ENCODE measurements around the gene THAP10. TPM values are rescaled to one million over a fixed set of nuclear protein-coding genes. Genes with fewer than 3 reads are reported as not detected.

The THAP10 gene
- total RNA-seq, 1 experiment from 2014 or later, result 4.0 TPM

DNA sequence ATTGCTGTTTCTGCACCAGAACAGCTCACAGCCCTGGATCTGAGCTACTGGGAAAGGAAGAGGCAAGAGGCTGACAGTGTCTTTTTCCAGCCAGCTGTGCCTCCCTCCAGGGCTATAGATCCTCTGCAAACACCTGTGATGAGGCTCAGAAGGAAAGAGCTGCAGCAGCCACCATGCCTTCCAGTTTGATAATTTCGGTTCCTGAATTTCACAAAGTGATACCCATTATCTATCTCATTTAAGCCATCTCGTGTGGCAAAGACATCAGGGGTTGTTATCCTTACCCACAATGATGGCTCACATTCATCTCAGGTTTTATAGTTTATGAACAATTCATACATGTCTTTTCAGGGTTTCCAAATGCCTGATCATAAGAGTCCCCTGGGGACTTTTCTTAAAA is 36.5 kb downstream of the THAP10 start:
- POLR2A ChIA-PET, result interaction anchor here (2.2 to 4.3 kb wide), 2 partner anchors 8 to 14 kb away, joined by 6 to 19 read pairs; no protein-coding TSS in a partner anchor
- H3K27ac Mint-ChIP-seq (ENCODE audit: low read depth, unreplicated experiment), result peak overlapping the region; percentile 65
- no peak overlapping the region for H3K4me3 Mint-ChIP-seq (ENCODE audit: unreplicated experiment)
- no TSS peak for BruUV-seq (replicated peaks)
- H3K36me3 Mint-ChIP-seq (ENCODE audit: insufficient read depth, unreplicated experiment), result peaks cover 8% of the 10 kb centered on the region
- peaks cover 38% of the 10 kb centered on the region for H3K4me1 Mint-ChIP-seq (ENCODE audit: insufficient read depth, unreplicated experiment)
- intact Hi-C loops (cut with micrococcal nuclease), result loop anchor here (2.0 kb wide), 1 partner anchor 37 kb away; the partner anchor contains the start of genes LRRC49 and THAP10
- no peaks in the 10 kb centered on the region for H3K9me3 Mint-ChIP-seq (ENCODE audit: unreplicated experiment)
- DNase-seq (ENCODE audit: unreplicated experiment), result no peak
- CTCF ChIA-PET, result interaction anchor here (1.3 to 4.8 kb wide), 4 partner anchors 9 to 30 kb away, joined by 3 to 30 read pairs (median 8); no protein-coding TSS in a partner anchor
- TF ChIP-seq, protein P1, sequence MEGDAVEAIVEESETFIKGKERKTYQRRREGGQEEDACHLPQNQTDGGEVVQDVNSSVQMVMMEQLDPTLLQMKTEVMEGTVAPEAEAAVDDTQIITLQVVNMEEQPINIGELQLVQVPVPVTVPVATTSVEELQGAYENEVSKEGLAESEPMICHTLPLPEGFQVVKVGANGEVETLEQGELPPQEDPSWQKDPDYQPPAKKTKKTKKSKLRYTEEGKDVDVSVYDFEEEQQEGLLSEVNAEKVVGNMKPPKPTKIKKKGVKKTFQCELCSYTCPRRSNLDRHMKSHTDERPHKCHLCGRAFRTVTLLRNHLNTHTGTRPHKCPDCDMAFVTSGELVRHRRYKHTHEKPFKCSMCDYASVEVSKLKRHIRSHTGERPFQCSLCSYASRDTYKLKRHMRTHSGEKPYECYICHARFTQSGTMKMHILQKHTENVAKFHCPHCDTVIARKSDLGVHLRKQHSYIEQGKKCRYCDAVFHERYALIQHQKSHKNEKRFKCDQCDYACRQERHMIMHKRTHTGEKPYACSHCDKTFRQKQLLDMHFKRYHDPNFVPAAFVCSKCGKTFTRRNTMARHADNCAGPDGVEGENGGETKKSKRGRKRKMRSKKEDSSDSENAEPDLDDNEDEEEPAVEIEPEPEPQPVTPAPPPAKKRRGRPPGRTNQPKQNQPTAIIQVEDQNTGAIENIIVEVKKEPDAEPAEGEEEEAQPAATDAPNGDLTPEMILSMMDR (IDR thresholded peaks at IDR 0.05; ENCODE audit: unreplicated experiment), result no peak
- no peaks in the 10 kb centered on the region for H3K27me3 Mint-ChIP-seq (ENCODE audit: insufficient read depth, unreplicated experiment)

DNA sequence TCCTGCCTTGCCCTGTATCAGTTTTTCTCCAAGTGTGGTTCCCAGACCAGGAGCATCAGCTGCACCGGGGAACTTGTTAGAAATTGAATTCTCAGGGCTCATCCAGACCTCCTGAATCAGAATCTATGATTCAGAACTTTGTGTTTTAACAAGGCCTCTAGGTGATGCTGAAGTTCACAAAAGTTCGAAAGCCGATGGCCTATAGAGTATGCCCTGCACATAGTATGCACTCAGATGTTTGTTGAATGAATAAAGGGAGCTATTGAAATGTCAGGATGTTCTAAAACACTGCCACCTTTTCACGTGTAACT is 37.6 kb downstream of the THAP10 start:
- BruUV-seq (replicated peaks), result TSS peak; percentile 4
- H3K27me3 Mint-ChIP-seq (ENCODE audit: insufficient read depth, unreplicated experiment), result no peaks in the 10 kb centered on the region
- peaks cover 13% of the 10 kb centered on the region for H3K36me3 Mint-ChIP-seq (ENCODE audit: insufficient read depth, unreplicated experiment)
- peak overlapping the region; percentile 91 for H3K27ac Mint-ChIP-seq (ENCODE audit: low read depth, unreplicated experiment)
- POLR2A ChIA-PET, result interaction anchor here (0.7 to 4.3 kb wide), 8 partner anchors 9 to 546 kb away, joined by 3 to 20 read pairs (median 4); partner anchors contain the start of gene UACA
- no peaks in the 10 kb centered on the region for H3K9me3 Mint-ChIP-seq (ENCODE audit: unreplicated experiment)
- H3K4me1 Mint-ChIP-seq (ENCODE audit: insufficient read depth, unreplicated experiment), result peaks cover 38% of the 10 kb centered on the region
- TF ChIP-seq, protein P1 (IDR thresholded peaks at IDR 0.05; ENCODE audit: unreplicated experiment), result peak; percentile 21
- DNase-seq (ENCODE audit: unreplicated experiment), result peak; percentile 31
- intact Hi-C loops (cut with micrococcal nuclease), result loop anchor here (1.0 kb wide), 2 partner anchors 14 to 21 kb away; no protein-coding TSS in a partner anchor
- CTCF ChIA-PET, result interaction anchor here (0.7 to 4.8 kb wide), 4 partner anchors 10 to 43 kb away, joined by 3 to 30 read pairs (median 6); no protein-coding TSS in a partner anchor
- H3K4me3 Mint-ChIP-seq (ENCODE audit: unreplicated experiment), result peak overlapping the region; percentile 83

DNA sequence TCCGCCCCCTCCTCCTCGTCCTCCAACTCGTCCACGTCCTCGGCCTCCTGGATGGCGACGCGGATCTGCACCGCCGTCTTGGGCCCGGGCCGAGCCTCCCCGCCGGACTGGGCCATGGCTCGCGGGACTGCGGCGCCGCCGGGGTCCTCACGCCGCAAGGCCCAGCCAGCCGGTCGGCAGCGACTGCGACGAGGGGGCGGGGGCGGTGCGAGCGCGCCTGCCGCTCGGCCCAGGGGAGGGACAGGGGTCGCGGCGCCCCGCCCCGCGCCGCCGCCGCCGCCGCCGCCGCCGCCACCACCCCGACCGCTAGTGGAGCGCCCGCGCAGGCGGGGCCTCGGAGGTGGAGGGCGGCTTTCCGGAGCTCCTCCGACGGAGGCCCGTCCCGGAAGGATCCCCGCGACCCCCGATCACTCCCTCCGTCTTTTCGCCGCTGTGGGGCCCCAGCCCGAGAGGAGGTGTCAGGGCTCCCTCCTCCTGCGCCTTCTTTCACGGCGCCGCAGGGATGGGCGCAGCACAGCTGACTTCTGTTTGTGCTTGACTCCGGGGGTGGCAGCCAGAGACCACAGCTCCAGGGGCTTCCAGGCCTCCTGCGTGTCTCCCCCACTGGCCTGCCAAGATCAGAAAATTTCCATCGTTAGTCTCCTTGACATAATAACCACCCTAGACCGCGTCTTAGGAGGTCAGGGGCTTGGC is 38.1 kb downstream of the THAP10 start, which contains the start of gene LARP6:
LARP6 (minus strand) TSS at position 185 of the 693 bp plus-strand sequence; CDS start at position 116, 69 bp downstream.
- H3K4me3 Mint-ChIP-seq (ENCODE audit: unreplicated experiment), result peak within 1 kb of the TSS; percentile 83
- H3K36me3 Mint-ChIP-seq (ENCODE audit: insufficient read depth, unreplicated experiment), result peaks cover 13% of the 10 kb centered on the region
- no TSS peak for BruUV-seq (replicated peaks)
- ChIA-PET POLR2A (interaction anchor here (0.6 to 4.3 kb wide), 8 partner anchors 9 to 94 kb away, joined by 3 to 20 read pairs (median 4); partner anchors contain the start of gene UACA), CTCF (interaction anchor here (0.6 to 4.8 kb wide), 5 partner anchors 10 to 122 kb away, joined by 3 to 30 read pairs (median 4); no protein-coding TSS in a partner anchor)
- no peaks in the 10 kb centered on the region for H3K9me3 Mint-ChIP-seq (ENCODE audit: unreplicated experiment)
- TF ChIP-seq, protein P1 (IDR thresholded peaks at IDR 0.05; ENCODE audit: unreplicated experiment), result no peak
- peak within 1 kb of the TSS; percentile 91 for H3K27ac Mint-ChIP-seq (ENCODE audit: low read depth, unreplicated experiment)
- intact Hi-C loops (cut with micrococcal nuclease), result loop anchor here (1.0 kb wide), 2 partner anchors 14 to 21 kb away; no protein-coding TSS in a partner anchor
- H3K4me1 Mint-ChIP-seq (ENCODE audit: insufficient read depth, unreplicated experiment), result peaks cover 36% of the 10 kb centered on the region
- DNase-seq (ENCODE audit: unreplicated experiment), result peak; percentile 21
- no peaks in the 10 kb centered on the region for H3K27me3 Mint-ChIP-seq (ENCODE audit: insufficient read depth, unreplicated experiment)

DNA sequence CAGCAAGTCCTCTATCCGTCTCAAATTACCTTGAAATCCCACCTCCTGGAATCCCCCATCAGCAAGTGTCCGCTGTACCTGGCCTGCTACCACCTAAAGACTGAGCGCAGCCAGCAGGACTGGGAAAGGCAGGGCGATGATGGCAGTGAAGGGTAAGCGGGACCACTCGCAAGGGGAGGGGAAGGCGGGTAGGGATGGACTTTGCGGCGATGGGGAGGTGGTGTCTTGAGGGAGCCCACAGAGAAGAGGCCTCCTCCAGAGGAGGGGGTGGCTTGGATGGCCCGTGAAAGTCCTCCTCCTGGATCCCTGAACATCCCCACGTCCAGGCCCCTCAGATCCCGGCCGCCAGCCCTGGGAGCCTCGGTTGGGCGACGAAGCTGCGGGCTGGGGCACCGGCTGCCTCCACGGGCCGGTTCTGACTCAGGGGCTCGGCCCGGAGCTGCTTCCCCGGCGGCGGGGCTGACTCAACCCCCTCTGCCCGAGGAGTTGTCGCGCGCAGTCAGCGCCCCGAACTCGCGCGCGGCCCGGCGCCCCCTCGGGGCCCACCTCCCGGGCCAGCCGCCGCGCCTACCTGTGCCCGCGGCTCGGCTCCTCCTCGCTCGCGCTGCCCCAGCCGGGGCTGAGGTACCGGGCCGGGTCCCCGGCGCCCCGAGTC is 38.8 kb downstream of the THAP10 start:
- TF ChIP-seq, protein P1 (IDR thresholded peaks at IDR 0.05; ENCODE audit: unreplicated experiment), result no peak
- H3K36me3 Mint-ChIP-seq (ENCODE audit: insufficient read depth, unreplicated experiment), result peaks cover 13% of the 10 kb centered on the region
- POLR2A ChIA-PET, result interaction anchor here (0.5 to 4.3 kb wide), 10 partner anchors 10 to 348 kb away, joined by 3 to 20 read pairs (median 4); partner anchors contain the start of gene UACA
- no peaks in the 10 kb centered on the region for H3K9me3 Mint-ChIP-seq (ENCODE audit: unreplicated experiment)
- H3K4me3 Mint-ChIP-seq (ENCODE audit: unreplicated experiment), result peak overlapping the region; percentile 83
- no TSS peak for BruUV-seq (replicated peaks)
- CTCF ChIA-PET, result interaction anchor here (0.6 to 4.8 kb wide), 4 partner anchors 13 to 123 kb away, joined by 3 to 30 read pairs (median 3); no protein-coding TSS in a partner anchor
- no peaks in the 10 kb centered on the region for H3K27me3 Mint-ChIP-seq (ENCODE audit: insufficient read depth, unreplicated experiment)
- H3K4me1 Mint-ChIP-seq (ENCODE audit: insufficient read depth, unreplicated experiment), result peaks cover 32% of the 10 kb centered on the region
- intact Hi-C loops (cut with micrococcal nuclease), result no loop called here
- peak overlapping the region; percentile 91 for H3K27ac Mint-ChIP-seq (ENCODE audit: low read depth, unreplicated experiment)
- DNase-seq (ENCODE audit: unreplicated experiment), result peak; percentile 39

All from MCF 10A (cell line).